ENCODE results near the gene CFAP299. TPM values are rescaled to one million over a fixed set of nuclear protein-coding genes. Genes with fewer than 3 reads are reported as not detected.
"Not testable (repeated sequence)": the region's sequence is repeated elsewhere in the genome, so short reads cannot be mapped to it uniquely, and the experiment has no call there.

Gene CFAP299
- not detected for total RNA-seq
- not detected for polyA plus RNA-seq (2013, experiment 1 of 2)
- not detected for polyA plus RNA-seq (2013, experiment 2 of 2)
- long read RNA-seq, experiment 1 = 0 reads
- long read RNA-seq, experiment 2 = 0 reads
- long read RNA-seq, experiment 3, partial matches to known transcripts = 0 of 1 reads
- long read RNA-seq, experiment 3, other reads (novel, unspliced or antisense) = 1 of 1 reads
- long read RNA-seq, experiment 4 = 0 reads

GRCh38 chr4:80335554-80336358, at the start of gene CFAP299:
TSS of gene CFAP299 (plus strand) at chr4:80335730.
- Mint-ChIP-seq H3K9me3 (no peaks in the 10 kb centered on the region), H3K27ac (no peak within 1 kb of the TSS), H3K4me1 (peaks cover 2% of the 10 kb centered on the region), H3K4me3 (peak within 1 kb of the TSS; percentile 72), H3K36me3 (ENCODE audit: low read depth) (no peaks in the 10 kb centered on the region), H3K27me3 (ENCODE audit: insufficient read depth) (peaks cover 19% of the 10 kb centered on the region)
- Histone ChIP-seq H3K4me3 (ENCODE audit: low read length) (peak within 1 kb of the TSS; percentile 90), H3K9ac (ENCODE audit: extremely low read depth, low read length, poor library complexity, severe bottlenecking) (no peak within 1 kb of the TSS), H3K27me3 (ENCODE audit: control insufficient read depth, insufficient read depth, low read length, poor library complexity, severe bottlenecking) (peaks cover 54% of the 10 kb centered on the region), H3K36me3 (ENCODE audit: control insufficient read depth, insufficient read depth, low read length) (no peaks in the 10 kb centered on the region), H3K27ac (ENCODE audit: low read depth, low read length) (no peak within 1 kb of the TSS), H3K9me3 (ENCODE audit: control insufficient read depth, low read length) (no peaks in the 10 kb centered on the region), H3K4me1 (ENCODE audit: control insufficient read depth, insufficient read depth, low read length) (no peaks in the 10 kb centered on the region)
- peak; percentile 83 for TF ChIP-seq CTCF (conservative IDR thresholded peaks at IDR 0.05)
- peak; percentile 97 for DNase-seq
- WGBS, 2 experiments (ENCODE audit: insufficient coverage in 1 of 2, insufficient read length in 1 of 2) = 0 to 1% methylated on average over 12 to 49 of the region's 49 CpGs

GRCh38 chr4:80286451-80286850, 49.1 kb upstream of the CFAP299 start:
- no peak overlapping the region for H3K4me3 ChIP-seq (ENCODE audit: low read length)
- Mint-ChIP-seq H3K27me3 (ENCODE audit: insufficient read depth) (peaks cover 3% of the 10 kb centered on the region), H3K27ac (no peak overlapping the region), H3K9me3 (peaks cover 5% of the 10 kb centered on the region), H3K4me3 (no peak overlapping the region), H3K4me1 (no peaks in the 10 kb centered on the region), H3K36me3 (ENCODE audit: low read depth) (no peaks in the 10 kb centered on the region)
- no peaks in the 10 kb centered on the region for H3K9me3 ChIP-seq (ENCODE audit: control insufficient read depth, low read length)
- no peaks in the 10 kb centered on the region for H3K4me1 ChIP-seq (ENCODE audit: control insufficient read depth, insufficient read depth, low read length)
- TF ChIP-seq CTCF (conservative IDR thresholded peaks at IDR 0.05) = no peak
- H3K9ac ChIP-seq (ENCODE audit: extremely low read depth, low read length, poor library complexity, severe bottlenecking) = no peak overlapping the region
- H3K27ac ChIP-seq (ENCODE audit: low read depth, low read length) = no peak overlapping the region
- H3K27me3 ChIP-seq (ENCODE audit: control insufficient read depth, insufficient read depth, low read length, poor library complexity, severe bottlenecking) = no peaks in the 10 kb centered on the region
- no peak for DNase-seq
- H3K36me3 ChIP-seq (ENCODE audit: control insufficient read depth, insufficient read depth, low read length) = no peaks in the 10 kb centered on the region
- WGBS, 2 experiments (ENCODE audit: insufficient coverage in 1 of 2, insufficient read length in 1 of 2) = 77 to 85% methylated on average over 5 to 7 of the region's 7 CpGs

GRCh38 chr4:80290665-80291064, 44.9 kb upstream of the CFAP299 start:
- H3K27me3 Mint-ChIP-seq (ENCODE audit: insufficient read depth) = peaks cover 13% of the 10 kb centered on the region
- WGBS, 2 experiments (ENCODE audit: insufficient coverage in 1 of 2, insufficient read length in 1 of 2) = 100% methylated on average over 1 of the region's 2 CpGs; no CpG with 5 or more reads in 1 of the 2 experiments
- DNase-seq; H3K4me3 Mint-ChIP-seq; H3K4me1 Mint-ChIP-seq; H3K27ac ChIP-seq (ENCODE audit: low read depth, low read length); H3K9me3 ChIP-seq (ENCODE audit: control insufficient read depth, low read length); H3K9me3 Mint-ChIP-seq; H3K4me1 ChIP-seq (ENCODE audit: control insufficient read depth, insufficient read depth, low read length); H3K4me3 ChIP-seq (ENCODE audit: low read length); H3K27me3 ChIP-seq (ENCODE audit: control insufficient read depth, insufficient read depth, low read length, poor library complexity, severe bottlenecking); H3K27ac Mint-ChIP-seq; H3K36me3 ChIP-seq (ENCODE audit: control insufficient read depth, insufficient read depth, low read length); H3K36me3 Mint-ChIP-seq (ENCODE audit: low read depth); H3K9ac ChIP-seq (ENCODE audit: extremely low read depth, low read length, poor library complexity, severe bottlenecking): not testable (repeated sequence)

All from endodermal cell (in vitro differentiated cells).